Activated CD4-positive, alpha-beta T cell treated with anti-CD3 and anti-CD28 coated beads, Interleukin-2, amount 10 ng/mL, durations not matched to agents 7 days and 5 days (primary cell): ENCODE measurements around the gene OSBPL6. TPM values are rescaled to one million over a fixed set of nuclear protein-coding genes. Genes with fewer than 3 reads are reported as not detected.
A peak's percentile ranks its signal among the peaks of the same experiment; 100 is the strongest.

Experiments used
- CTCF ChIA-PET: fragments of 350-600 bp; sonication (Branson Sonifier 250); formaldehyde crosslinking; loops from one replicate; lab custom pipeline; 2021; ENCODE audit warnings: antibody characterized with exemption; lab: Charles Lee
- POLR2A ChIA-PET: fragments of 350-600 bp; sonication (Branson Sonifier 250); formaldehyde crosslinking; loops from one replicate; lab custom pipeline; 2021; ENCODE audit warnings: antibody characterized with exemption; lab: Charles Lee
- DNase-seq: peaks from one replicate; pipeline ENCODE4 v3.0.0-alpha.2; 2020
- H3K27ac Mint-ChIP-seq: one replicate; pipeline ENCODE4 v1.8.0; 2021; ENCODE audit warnings: mild to moderate bottlenecking, moderate library complexity, mixed read lengths
- H3K27me3 Mint-ChIP-seq: one replicate; pipeline ENCODE4 v1.8.0; 2021; ENCODE audit warnings: mixed read lengths
- H3K36me3 Mint-ChIP-seq: one replicate; pipeline ENCODE4 v1.8.0; 2021; ENCODE audit warnings: low read depth, mixed read lengths
- H3K4me1 Mint-ChIP-seq: one replicate; pipeline ENCODE4 v1.8.0; 2021; ENCODE audit warnings: mixed read lengths
- H3K4me3 Mint-ChIP-seq: one replicate; pipeline ENCODE4 v1.8.0; 2021; ENCODE audit warnings: mild to moderate bottlenecking, moderate library complexity, mixed read lengths
- H3K9me3 Mint-ChIP-seq: one replicate; pipeline ENCODE4 v1.8.0; 2021; ENCODE audit warnings: mixed read lengths
- total RNA-seq, 2 experiments: library from RNA; stranded (reverse); gene quantifications; one replicate each; pipeline ENCODE4 v1.2.3, GENCODE V29; 2021

Gene OSBPL6
- total RNA-seq, 2 experiments from 2014 or later, result 0.35 to 0.52 TPM

GRCh38 chr2:178271094-178271493, 76.8 kb downstream of the OSBPL6 start:
- H3K36me3 Mint-ChIP-seq, result no peaks in the 10 kb centered on the region
- no peak for DNase-seq
- H3K4me1 Mint-ChIP-seq, result no peaks in the 10 kb centered on the region
- peaks cover 11% of the 10 kb centered on the region for H3K27me3 Mint-ChIP-seq
- no peaks in the 10 kb centered on the region for H3K9me3 Mint-ChIP-seq
- H3K27ac Mint-ChIP-seq, result no peak overlapping the region
- CTCF ChIA-PET, result no interaction called here
- H3K4me3 Mint-ChIP-seq, result no peak overlapping the region
- POLR2A ChIA-PET, result no interaction called here

GRCh38 chr2:178271629-178272333, 77.5 kb downstream of the OSBPL6 start:
- Mint-ChIP-seq H3K9me3 (no peaks in the 10 kb centered on the region), H3K4me1 (no peaks in the 10 kb centered on the region), H3K36me3 (no peaks in the 10 kb centered on the region), H3K27ac (no peak overlapping the region), H3K4me3 (no peak overlapping the region), H3K27me3 (peaks cover 13% of the 10 kb centered on the region)
- CTCF ChIA-PET, result no interaction called here
- POLR2A ChIA-PET, result no interaction called here
- DNase-seq, result no peak

DNA sequence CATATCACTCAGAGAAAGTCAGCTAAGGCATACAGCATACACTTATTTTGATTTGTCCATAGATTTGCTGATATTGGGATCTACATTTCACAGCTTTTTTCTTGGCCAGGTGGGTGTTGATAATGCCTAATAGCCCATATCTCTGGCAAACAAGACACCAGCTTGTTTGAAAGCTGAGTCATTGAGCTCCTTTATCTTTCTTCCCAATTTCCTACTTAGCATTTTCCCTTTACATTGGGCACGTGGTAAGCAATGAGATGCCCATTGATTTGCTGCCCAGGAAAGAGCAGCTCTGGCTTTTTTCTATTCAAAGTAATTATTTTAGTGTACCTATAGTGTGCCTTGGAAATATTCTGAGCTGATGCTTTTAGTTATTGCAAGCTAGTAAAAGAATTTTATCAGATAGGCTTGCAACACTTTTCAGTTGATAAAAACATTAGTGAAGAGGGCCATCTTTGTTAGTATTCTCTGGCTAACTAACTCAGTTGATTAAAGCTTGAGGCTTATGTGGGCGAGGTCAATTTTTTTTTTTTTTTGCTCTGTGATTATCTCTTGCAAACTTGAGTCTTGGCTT, 79.6 kb downstream of the OSBPL6 start:
- no peaks in the 10 kb centered on the region for H3K36me3 Mint-ChIP-seq
- ChIA-PET CTCF (interaction anchor here (0.6 kb wide), 1 partner anchor 1114 kb away, joined by 3 read pairs; no protein-coding TSS in a partner anchor), POLR2A (interaction anchor here (0.6 kb wide), 1 partner anchor 145 kb away, joined by 3 read pairs; no protein-coding TSS in a partner anchor)
- H3K4me1 Mint-ChIP-seq, result no peaks in the 10 kb centered on the region
- H3K9me3 Mint-ChIP-seq, result no peaks in the 10 kb centered on the region
- H3K27ac Mint-ChIP-seq, result no peak overlapping the region
- no peak overlapping the region for H3K4me3 Mint-ChIP-seq
- DNase-seq, result no peak
- peaks cover 24% of the 10 kb centered on the region for H3K27me3 Mint-ChIP-seq

GRCh38 chr2:178275600-178275999, 81.3 kb downstream of the OSBPL6 start:
- H3K27ac Mint-ChIP-seq, result no peak overlapping the region
- ChIA-PET CTCF (interaction anchor here (0.6 to 0.9 kb wide), 3 partner anchors 128 to 434 kb away, joined by 3 read pairs; partner anchors contain the start of gene RBM45), POLR2A (no interaction called here)
- H3K36me3 Mint-ChIP-seq, result no peaks in the 10 kb centered on the region
- DNase-seq, result no peak
- no peaks in the 10 kb centered on the region for H3K4me1 Mint-ChIP-seq
- no peak overlapping the region for H3K4me3 Mint-ChIP-seq
- H3K9me3 Mint-ChIP-seq, result no peaks in the 10 kb centered on the region
- peaks cover 24% of the 10 kb centered on the region for H3K27me3 Mint-ChIP-seq

- H3K9me3 Mint-ChIP-seq, result no peaks in the 10 kb centered on the region
- H3K4me1 Mint-ChIP-seq, result no peaks in the 10 kb centered on the region
- CTCF ChIA-PET, result interaction anchor here (0.6 kb wide), 1 partner anchor 36 kb away, joined by 3 read pairs; no protein-coding TSS in a partner anchor
- peaks cover 21% of the 10 kb centered on the region for H3K27me3 Mint-ChIP-seq
- DNase-seq, result no peak
- H3K4me3 Mint-ChIP-seq, result no peak overlapping the region
- H3K27ac Mint-ChIP-seq, result no peak overlapping the region
- POLR2A ChIA-PET, result no interaction called here
- H3K36me3 Mint-ChIP-seq, result no peaks in the 10 kb centered on the region
Observed at GRCh38 chr2:178277741-178278197, 83.5 kb downstream of the OSBPL6 start.

- Mint-ChIP-seq H3K36me3 (no peaks in the 10 kb centered on the region), H3K4me1 (no peaks in the 10 kb centered on the region), H3K27me3 (peaks cover 20% of the 10 kb centered on the region), H3K27ac (no peak overlapping the region), H3K9me3 (no peaks in the 10 kb centered on the region), H3K4me3 (no peak overlapping the region)
- POLR2A ChIA-PET, result no interaction called here
- CTCF ChIA-PET, result interaction anchor here (0.6 kb wide), 1 partner anchor 15 kb away, joined by 4 read pairs; no protein-coding TSS in a partner anchor
- no peak for DNase-seq
Observed at GRCh38 chr2:178279142-178279541, 84.8 kb downstream of the OSBPL6 start.

GRCh38 chr2:178279636-178280035, 85.3 kb downstream of the OSBPL6 start:
- DNase-seq, result no peak
- ChIA-PET CTCF (no interaction called here), POLR2A (no interaction called here)
- no peaks in the 10 kb centered on the region for H3K9me3 Mint-ChIP-seq
- peaks cover 2% of the 10 kb centered on the region for H3K4me1 Mint-ChIP-seq
- no peaks in the 10 kb centered on the region for H3K36me3 Mint-ChIP-seq
- H3K27ac Mint-ChIP-seq, result no peak overlapping the region
- H3K27me3 Mint-ChIP-seq, result peaks cover 20% of the 10 kb centered on the region
- no peak overlapping the region for H3K4me3 Mint-ChIP-seq

- POLR2A ChIA-PET, result no interaction called here
- Mint-ChIP-seq H3K27ac (no peak overlapping the region), H3K4me3 (no peak overlapping the region), H3K4me1 (peaks cover 2% of the 10 kb centered on the region), H3K36me3 (no peaks in the 10 kb centered on the region), H3K9me3 (no peaks in the 10 kb centered on the region), H3K27me3 (peaks cover 19% of the 10 kb centered on the region)
- DNase-seq, result peak; percentile 60
- CTCF ChIA-PET, result no interaction called here
Observed at GRCh38 chr2:178280244-178280852, 86.0 kb downstream of the OSBPL6 start.

DNA sequence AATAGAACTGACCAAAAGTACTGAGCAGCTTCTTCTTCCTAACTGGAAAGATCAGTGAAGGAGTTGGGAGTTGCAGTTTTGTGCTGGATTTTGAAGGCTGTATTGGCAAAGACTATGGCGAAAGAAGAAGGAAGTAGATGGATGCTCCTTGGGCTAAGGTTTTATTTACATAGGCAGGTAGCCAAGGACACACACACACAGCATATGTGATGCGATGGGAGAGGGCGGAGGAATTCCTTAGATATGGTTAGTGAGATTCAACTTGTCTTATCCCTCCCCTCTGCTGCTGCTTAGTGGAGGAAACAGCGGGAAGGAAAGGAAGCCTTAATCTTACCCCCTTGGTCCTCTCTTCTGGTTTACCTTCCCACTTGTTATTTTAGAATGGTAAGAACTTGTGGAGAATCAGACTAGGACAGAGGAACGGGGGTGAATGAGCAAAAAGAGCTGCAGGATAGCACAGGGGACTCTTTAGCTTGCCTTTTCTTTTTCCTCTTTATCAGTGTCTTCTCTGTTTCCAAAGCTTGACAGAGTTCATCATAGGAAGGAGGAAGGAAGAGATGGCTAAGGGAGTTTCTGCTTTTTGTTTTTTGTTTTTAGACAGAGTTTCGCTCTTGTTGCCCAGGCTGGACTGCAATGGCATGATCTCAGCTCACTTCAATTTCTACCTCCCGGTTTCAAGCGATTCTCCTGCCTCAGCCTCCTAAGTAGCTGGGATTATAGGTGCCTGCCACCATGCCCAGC, 87.9 kb downstream of the OSBPL6 start:
- POLR2A ChIA-PET, result no interaction called here
- Mint-ChIP-seq H3K27ac (no peak overlapping the region), H3K9me3 (no peaks in the 10 kb centered on the region), H3K27me3 (peaks cover 13% of the 10 kb centered on the region), H3K4me1 (peaks cover 2% of the 10 kb centered on the region), H3K4me3 (no peak overlapping the region), H3K36me3 (no peaks in the 10 kb centered on the region)
- DNase-seq, result no peak
- CTCF ChIA-PET, result no interaction called here

DNA sequence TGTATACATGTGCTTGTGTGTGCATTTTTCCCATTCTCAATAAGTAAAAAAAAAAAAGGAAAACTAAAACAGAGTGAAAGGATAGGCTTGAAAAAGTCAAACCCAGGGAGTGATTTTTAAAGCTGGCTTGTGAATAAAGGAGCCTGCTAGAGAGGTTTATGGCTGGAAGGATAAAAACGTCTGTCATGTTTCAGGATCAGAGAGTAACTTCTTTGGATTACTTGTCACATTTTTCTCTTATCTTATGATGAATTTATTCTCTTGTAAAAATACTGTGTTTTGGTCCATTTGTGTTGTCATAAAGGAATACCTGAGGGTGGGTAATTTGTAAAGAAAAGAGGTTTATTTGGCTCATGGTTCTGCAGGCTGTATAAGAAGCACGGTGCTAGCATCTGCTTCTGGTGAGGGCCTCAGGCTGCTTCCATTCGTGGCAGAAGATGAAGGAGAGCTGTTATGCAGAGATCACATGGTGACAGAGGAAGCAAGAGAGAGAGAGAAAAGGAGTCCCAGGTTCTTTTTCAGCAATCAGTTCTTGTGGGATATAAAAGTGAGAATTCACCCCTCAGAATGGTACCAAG, 89.1 kb downstream of the OSBPL6 start:
- Mint-ChIP-seq H3K36me3 (no peaks in the 10 kb centered on the region), H3K27ac (no peak overlapping the region), H3K4me1 (peaks cover 2% of the 10 kb centered on the region), H3K9me3 (no peaks in the 10 kb centered on the region), H3K4me3 (no peak overlapping the region), H3K27me3 (peaks cover 6% of the 10 kb centered on the region)
- DNase-seq, result no peak
- ChIA-PET POLR2A (no interaction called here), CTCF (interaction anchor here (1.6 kb wide), 1 partner anchor 131 kb away, joined by 4 read pairs; no protein-coding TSS in a partner anchor)

- no peak overlapping the region for H3K4me3 Mint-ChIP-seq
- ChIA-PET POLR2A (no interaction called here), CTCF (interaction anchor here (1.0 to 1.6 kb wide), 4 partner anchors 16 to 179 kb away, joined by 3 to 4 read pairs (median 3); no protein-coding TSS in a partner anchor)
- H3K4me1 Mint-ChIP-seq, result peaks cover 2% of the 10 kb centered on the region
- H3K9me3 Mint-ChIP-seq, result no peaks in the 10 kb centered on the region
- H3K27me3 Mint-ChIP-seq, result peaks cover 2% of the 10 kb centered on the region
- no peak overlapping the region for H3K27ac Mint-ChIP-seq
- DNase-seq, result no peak
- no peaks in the 10 kb centered on the region for H3K36me3 Mint-ChIP-seq
Observed at GRCh38 chr2:178284613-178285286, 90.4 kb downstream of the OSBPL6 start.

- Mint-ChIP-seq H3K4me3 (no peak overlapping the region), H3K27ac (no peak overlapping the region), H3K36me3 (no peaks in the 10 kb centered on the region), H3K27me3 (peaks cover 2% of the 10 kb centered on the region), H3K9me3 (no peaks in the 10 kb centered on the region), H3K4me1 (peaks cover 2% of the 10 kb centered on the region)
- ChIA-PET CTCF (interaction anchor here (1.1 to 1.3 kb wide), 2 partner anchors 129 to 179 kb away, joined by 3 read pairs; no protein-coding TSS in a partner anchor), POLR2A (no interaction called here)
- no peak for DNase-seq
Observed at GRCh38 chr2:178285287-178285615, 90.9 kb downstream of the OSBPL6 start.
